Stimulated activated CD4-positive, alpha-beta T cell treated with anti-CD3 and anti-CD28 coated beads, Interleukin-15, amount 100 ng/mL, for 48 hours (primary cell): ENCODE measurements around the gene HSPB9.
"Not testable (repeated sequence)": the region's sequence is repeated elsewhere in the genome, so short reads cannot be mapped to it uniquely, and the experiment has no call there.

Experiments used
- DNase-seq, 2 donors: peaks; one replicate each; pipeline ENCODE4 v3.0.0-alpha.2; 2020; ENCODE audit warnings: low read depth in 2 of 2

Gene HSPB9

DNA sequence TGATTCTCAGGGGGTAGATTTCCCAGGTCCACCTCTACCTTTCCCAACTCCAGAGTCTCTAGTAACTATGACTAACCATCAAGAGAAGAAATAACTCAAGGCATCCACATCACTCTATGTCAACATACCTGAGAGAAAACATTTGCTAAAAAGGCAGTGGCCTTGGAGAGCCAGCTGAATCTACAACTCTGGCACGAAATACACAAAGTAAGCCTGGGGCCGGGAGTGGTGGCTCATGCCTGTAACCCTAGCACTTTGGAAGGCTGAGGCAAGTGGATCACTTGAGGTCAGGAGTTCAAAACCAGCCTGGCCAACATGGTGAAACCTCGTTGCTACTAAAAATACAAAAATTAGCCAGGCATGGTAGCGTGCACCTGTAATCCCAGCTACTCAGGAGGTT lies 20.5 kb downstream of the HSPB9 start:
- DNase-seq: not testable (repeated sequence)

DNA sequence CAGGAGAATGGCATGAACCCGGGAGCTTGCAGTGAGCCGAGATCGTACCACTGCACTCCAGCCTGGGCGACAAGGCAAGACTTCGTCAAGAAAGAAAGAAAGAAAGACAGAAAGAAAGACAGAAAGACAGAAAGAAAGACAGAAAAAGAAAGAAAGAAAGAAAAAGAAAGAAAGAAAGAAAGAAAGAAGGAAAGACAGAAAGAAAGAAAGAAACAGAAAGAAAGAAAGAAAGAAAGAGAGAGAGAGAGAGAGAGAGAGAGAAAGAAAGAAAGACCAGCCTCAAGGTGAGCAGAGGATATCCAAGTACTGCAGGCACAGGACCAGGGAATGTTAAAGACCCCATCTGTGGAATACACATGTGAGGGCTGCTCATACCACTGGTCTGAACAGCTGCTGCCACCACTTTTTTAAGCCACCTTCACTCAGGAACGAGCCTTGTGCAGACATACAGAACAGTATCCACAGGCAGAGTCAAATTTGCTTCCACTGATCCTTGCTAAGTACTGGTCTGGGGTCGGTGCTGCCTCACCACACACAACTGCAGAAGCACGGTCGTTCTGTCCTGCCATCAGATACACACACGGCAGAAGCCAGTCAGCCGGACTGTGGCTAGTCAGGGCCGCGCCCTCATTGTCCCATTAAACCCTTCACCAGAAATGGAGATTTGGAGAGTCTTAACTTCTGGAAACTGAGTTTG lies 24.5 kb downstream of the HSPB9 start:
- DNase-seq: no peak

- DNase-seq: no peak
Observed at GRCh38 chr17:42153919-42154742, 31.5 kb downstream of the HSPB9 start.

DNA sequence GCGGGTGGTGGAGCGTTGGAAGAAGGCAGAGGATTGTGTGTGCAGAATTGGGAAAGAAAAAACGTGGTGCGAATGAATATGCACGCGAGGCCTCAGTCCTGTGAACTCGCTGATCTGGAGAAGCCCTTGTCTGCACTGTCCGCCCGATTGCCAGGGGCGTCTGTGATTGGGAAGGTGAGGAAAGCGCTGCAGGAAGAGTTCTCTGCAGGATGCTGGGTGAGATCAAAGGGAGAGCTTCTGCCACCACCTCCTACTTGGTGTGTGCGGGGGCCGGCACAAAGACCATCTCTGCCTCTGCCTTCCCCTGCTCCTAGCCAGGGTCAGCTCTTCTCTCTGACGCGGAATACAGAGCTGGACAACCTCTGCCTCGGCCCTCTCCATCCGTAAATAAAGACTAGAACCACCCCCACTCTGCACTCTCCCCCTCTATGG lies 33.0 kb downstream of the HSPB9 start:
- no peak for DNase-seq

DNA sequence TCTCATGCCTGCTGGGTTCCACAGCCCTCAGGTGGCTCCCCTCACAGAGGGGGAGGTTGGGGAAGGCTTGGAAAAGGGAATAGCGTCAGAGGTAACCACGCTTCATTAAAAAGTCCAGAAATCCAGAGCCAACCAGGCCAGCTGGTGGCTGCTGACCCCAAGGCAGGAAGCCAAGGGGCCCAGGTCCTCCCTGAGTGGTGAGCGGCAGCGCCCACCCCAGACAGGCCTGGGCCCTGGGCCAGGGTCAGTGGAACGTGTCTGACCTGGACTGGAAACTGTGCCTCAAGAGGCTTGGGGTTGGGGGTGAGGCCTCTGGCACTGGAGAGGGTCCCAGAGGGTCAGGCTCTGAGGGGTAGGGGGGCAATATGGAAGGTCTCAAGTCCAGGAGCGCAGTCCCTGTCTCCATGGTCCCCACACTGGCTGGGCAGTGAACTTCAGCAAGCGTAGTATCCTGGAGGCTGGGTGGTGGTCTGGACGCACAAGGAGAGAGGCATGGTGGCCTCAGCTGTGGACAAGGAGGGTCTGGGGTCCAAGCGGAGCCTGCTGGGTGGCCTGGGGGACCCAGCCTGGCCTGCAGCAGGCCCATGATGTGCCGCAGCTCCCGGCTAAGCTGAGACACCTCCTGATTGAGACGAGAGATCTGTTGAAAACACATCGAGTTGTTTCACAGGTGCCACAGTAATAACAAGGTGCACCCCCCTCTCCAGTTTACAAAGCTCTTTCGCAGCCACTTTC lies 37.4 kb downstream of the HSPB9 start:
- no peak for DNase-seq

GRCh38 chr17:42160531-42160910 lies 37.9 kb downstream of the HSPB9 start:
- no peak for DNase-seq

DNA sequence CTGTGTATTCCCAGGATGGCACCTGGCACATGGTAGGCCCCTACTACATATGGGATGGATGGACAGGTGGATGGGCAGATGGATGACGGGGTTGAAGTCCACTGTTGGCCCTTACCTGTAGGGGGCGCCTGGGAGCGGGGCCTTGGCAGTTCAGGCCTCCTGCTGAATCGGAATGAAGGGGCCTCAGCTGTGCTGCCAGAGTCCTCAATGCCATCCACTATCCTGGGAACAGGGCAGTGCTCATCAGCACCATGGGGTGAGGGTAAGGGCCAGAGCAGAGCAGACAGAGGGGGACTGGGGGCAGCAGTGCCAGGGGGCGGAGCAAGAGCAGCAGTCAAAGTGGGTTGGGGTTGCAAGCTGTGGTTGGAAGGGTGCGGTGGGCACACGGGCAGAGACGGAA lies 40.5 kb downstream of the HSPB9 start:
- DNase-seq: peak in 1 of 2 donors; percentile 49

DNA sequence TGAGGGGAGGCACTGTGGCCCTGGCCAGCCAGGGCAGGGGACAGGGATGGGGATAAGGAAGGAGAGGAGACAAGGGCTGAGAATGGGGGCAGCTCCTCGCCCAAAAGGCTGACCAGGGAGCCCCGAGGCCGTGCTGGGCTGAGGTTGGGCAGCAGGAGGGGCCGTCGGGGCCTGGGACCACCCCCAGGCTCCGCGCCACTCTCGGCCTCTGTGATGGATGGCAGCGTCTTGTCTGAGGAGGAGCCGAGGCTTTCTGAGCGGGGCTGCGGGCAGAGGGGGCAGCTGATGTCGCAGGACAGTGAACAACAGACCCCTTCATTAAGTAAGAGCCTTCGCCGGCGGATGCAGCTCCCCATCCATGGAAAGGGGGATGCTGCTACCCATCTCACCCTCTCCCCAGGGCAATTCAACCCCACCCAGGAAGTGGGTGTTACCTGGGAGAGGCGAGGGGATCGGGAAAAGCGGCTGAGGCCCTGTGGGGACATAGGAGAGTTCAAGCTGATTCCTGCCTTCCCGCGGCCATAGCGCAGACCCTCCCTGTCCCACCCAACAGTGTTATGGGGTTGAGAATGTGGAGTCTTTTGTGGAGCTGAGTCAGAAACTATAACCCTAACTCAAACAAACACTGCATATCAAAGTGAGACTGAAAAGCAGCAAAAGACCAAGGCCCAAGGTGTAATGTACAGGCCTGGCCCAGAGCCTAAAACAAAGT lies 41.2 kb downstream of the HSPB9 start:
- DNase-seq: no peak

DNA sequence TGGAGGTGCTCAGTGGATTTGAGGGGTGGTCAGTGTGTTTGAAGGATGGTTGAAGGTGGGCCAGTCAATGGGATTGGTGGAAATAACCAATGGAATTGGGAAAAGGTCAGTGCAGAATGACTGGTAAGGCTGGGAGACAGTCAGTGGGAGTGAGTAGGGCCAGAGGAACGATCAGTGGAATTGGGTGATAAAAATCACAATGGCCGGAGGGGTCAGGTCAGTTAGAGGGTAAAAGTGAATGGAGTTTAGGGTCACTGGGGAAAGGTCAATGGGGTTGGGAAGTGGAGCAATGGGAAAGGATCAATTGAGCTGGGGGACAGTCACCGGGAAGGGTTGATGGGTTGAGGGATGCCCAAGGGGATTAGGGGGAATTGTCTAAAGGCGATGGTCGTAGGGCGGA lies 43.1 kb downstream of the HSPB9 start:
- no peak for DNase-seq

DNA sequence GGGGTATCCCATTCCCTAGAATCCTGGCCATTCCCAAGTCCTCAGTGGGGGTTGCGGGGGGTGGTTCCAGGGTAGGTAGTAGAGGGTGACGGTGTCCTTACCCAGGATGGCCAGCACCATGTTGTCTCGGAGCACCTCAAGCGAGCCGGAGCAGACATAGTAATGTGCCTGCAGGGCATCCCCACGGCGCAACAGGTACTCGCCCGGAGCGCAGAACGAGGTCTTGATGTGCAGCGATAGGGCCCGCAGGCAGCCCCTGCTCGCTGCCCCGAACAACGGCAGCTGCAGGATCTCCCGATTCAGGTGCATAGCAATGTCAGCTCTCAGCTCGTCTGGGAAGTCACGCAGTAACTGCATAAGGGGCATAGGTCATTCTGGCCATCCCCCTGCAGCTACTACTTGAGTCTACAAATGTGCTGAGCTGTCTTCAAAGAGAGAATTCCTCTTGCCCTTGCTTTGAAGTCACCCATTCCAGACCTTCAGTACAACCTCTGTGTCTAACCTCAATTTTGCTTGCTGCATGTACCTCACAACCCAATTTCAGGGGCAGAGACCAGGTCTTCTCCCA lies 43.7 kb downstream of the HSPB9 start:
- DNase-seq: no peak

GRCh38 chr17:42167807-42168206 lies 45.2 kb downstream of the HSPB9 start:
- DNase-seq: no peak

GRCh38 chr17:42169351-42169750 lies 46.7 kb downstream of the HSPB9 start:
- DNase-seq: no peak

GRCh38 chr17:42171831-42172230 lies 49.2 kb downstream of the HSPB9 start:
- DNase-seq: no peak
